ENCODE data around the gene PPIL6. TPM values are rescaled to one million over a fixed set of nuclear protein-coding genes. Genes with fewer than 3 reads are reported as not detected.

The PPIL6 gene
- polyA plus RNA-seq, 3 donors = 0.09 to 0.28 (median 0.14) TPM

DNA sequence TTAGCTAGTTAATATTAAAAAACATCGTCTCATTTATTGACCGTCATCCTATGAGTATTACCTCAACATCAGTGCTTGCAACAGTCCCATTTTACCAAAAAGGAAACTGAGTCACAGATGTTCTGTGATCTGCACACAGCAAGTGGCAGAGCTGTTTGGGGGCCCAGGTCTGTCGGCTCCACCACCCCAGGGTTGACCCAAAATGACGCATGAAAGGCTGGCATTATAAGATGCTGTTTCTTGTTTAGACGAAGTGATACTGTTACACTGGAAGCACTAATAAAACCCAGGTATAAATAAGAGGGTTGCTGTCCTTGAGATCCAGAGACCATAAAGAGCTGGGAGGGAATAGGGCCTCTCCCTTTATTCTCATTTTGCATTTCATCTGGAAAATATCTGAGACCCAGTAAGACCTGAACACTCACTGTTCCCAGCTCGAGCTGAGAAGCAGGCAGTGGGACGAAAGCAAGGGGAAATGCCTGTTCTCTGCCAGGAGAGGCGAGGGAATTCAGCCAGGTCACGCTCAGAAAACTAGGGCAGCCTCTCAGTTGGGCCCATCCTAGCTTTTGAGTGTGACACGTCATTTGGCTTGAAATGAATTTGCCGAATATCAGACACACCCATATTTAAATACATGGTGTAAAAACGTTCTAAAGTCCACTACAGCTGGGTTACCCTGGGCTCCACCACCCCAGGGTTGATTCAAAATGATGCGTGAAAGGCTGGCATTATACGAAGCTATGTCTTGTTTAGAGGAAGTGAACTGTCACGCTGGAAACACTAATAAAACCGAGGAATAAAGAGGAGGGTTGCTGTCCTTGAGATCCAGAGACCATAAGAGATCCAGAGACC, 16.5 kb upstream of the PPIL6 start:
- H3K27ac ChIP-seq (ENCODE audit: low read depth in 1 of 2, low read length in 2 of 2) = no peak overlapping the region
- TF ChIP-seq, protein P1, sequence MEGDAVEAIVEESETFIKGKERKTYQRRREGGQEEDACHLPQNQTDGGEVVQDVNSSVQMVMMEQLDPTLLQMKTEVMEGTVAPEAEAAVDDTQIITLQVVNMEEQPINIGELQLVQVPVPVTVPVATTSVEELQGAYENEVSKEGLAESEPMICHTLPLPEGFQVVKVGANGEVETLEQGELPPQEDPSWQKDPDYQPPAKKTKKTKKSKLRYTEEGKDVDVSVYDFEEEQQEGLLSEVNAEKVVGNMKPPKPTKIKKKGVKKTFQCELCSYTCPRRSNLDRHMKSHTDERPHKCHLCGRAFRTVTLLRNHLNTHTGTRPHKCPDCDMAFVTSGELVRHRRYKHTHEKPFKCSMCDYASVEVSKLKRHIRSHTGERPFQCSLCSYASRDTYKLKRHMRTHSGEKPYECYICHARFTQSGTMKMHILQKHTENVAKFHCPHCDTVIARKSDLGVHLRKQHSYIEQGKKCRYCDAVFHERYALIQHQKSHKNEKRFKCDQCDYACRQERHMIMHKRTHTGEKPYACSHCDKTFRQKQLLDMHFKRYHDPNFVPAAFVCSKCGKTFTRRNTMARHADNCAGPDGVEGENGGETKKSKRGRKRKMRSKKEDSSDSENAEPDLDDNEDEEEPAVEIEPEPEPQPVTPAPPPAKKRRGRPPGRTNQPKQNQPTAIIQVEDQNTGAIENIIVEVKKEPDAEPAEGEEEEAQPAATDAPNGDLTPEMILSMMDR (IDR thresholded peaks at IDR 0.05) = no peak
- H3K4me3 ChIP-seq (replicated peaks in 1 of 3; ENCODE audit: low read depth in 2 of 3, low read length in 3 of 3) = peak overlapping the region in 1 of 3 experiments; percentile 78
- peaks cover 0 to 2% of the 10 kb centered on the region in 2 donors for H3K9me3 ChIP-seq (replicated peaks in 1 of 2; ENCODE audit: control insufficient read depth in 1 of 2, insufficient read depth in 1 of 2, low read length in 2 of 2)
- Mint-ChIP-seq H3K27ac (peak overlapping the region in 6 of 7 donors; percentile 13 to 96 (median 62)), H3K9me3 (peaks cover 0 to 5% (median 0%) of the 10 kb centered on the region in 7 donors), H3K4me1 (peaks cover 50% of the 10 kb centered on the region), H3K36me3 (peaks cover 24 to 32% of the 10 kb centered on the region in 2 donors), H3K27me3 (ENCODE audit: low read depth in 3 of 3) (no peaks in the 10 kb centered on the region), H3K4me3 (peak overlapping the region; percentile 73 to 96)
- H3K4me1 ChIP-seq (ENCODE audit: control insufficient read depth in 1 of 2, insufficient read depth in 2 of 2, low read length in 2 of 2) = peaks cover 49 to 57% of the 10 kb centered on the region in 2 donors
- H3K27me3 ChIP-seq (ENCODE audit: control insufficient read depth in 2 of 2, insufficient read depth in 2 of 2, low read length in 2 of 2) = no peaks in the 10 kb centered on the region
- peaks cover 21% of the 10 kb centered on the region for H4K20me1 ChIP-seq (ENCODE audit: insufficient read depth, low read length)
- WGBS (ENCODE audit: insufficient coverage) = 88% methylated on average over 8 of the region's 16 CpGs
- no peak for DNase-seq
- no peak overlapping the region for H3K9ac ChIP-seq (ENCODE audit: insufficient read depth, low read length, poor library complexity, severe bottlenecking)
- H3K79me2 ChIP-seq (ENCODE audit: insufficient read depth, low read length) = peaks cover 40% of the 10 kb centered on the region
- intact Hi-C loops (cut with micrococcal nuclease) = loop anchor here in 1 of 2 donors (5.0 to 10.0 kb wide), 2 partner anchors 75 to 362 kb away; partner anchors contain the start of genes CD164, CEP57L1 and SESN1
- peak overlapping the region; percentile 64 for H2AFZ ChIP-seq (ENCODE audit: insufficient read depth, low read depth, low read length, poor library complexity, severe bottlenecking)
- H3K4me2 ChIP-seq (replicated peaks; ENCODE audit: extremely low read depth, low read length, poor library complexity, severe bottlenecking) = peak overlapping the region; percentile 81
- H3K36me3 ChIP-seq (replicated peaks in 1 of 2; ENCODE audit: control insufficient read depth in 1 of 2, insufficient read depth in 2 of 2, low read length in 2 of 2) = peaks cover 14 to 26% of the 10 kb centered on the region in 2 donors

DNA sequence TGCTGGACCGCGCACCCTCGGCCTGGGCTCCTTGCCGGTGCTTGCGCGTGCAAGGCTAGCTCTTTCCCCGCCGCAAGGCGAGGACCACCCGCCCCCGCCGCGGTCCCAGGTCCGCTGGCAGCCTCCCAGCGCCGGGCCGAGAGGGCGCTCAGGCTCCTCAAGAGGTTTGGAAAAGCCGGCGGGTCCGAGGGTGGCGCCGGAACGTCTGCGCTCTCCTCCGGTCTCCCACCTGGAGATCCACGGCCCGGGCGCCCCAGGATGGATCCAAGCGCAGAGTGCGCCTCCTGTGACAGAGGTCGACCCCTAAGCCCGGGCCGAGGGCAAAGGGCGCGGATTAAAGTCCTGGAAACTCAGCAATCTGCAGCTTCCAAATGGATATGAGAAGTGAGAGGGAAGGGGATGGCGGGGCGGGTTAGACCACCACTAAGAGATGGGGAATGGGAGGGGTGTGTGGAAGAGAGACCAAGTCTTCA, 15.7 kb upstream of the PPIL6 start:
- TF ChIP-seq, protein P1 (IDR thresholded peaks at IDR 0.05) = no peak
- H3K4me1 ChIP-seq (ENCODE audit: control insufficient read depth in 1 of 2, insufficient read depth in 2 of 2, low read length in 2 of 2) = peaks cover 49 to 57% of the 10 kb centered on the region in 2 donors
- H3K27ac Mint-ChIP-seq = peak overlapping the region in 2 of 7 donors; percentile 13 to 96
- peak overlapping the region in 1 of 2 donors; percentile 51 for H3K27ac ChIP-seq (ENCODE audit: low read depth in 1 of 2, low read length in 2 of 2)
- peaks cover 18 to 27% of the 10 kb centered on the region in 2 donors for H3K36me3 ChIP-seq (replicated peaks in 1 of 2; ENCODE audit: control insufficient read depth in 1 of 2, insufficient read depth in 2 of 2, low read length in 2 of 2)
- peak overlapping the region; percentile 64 for H2AFZ ChIP-seq (ENCODE audit: insufficient read depth, low read depth, low read length, poor library complexity, severe bottlenecking)
- WGBS (ENCODE audit: insufficient coverage) = 13% methylated on average over 38 of the region's 38 CpGs
- intact Hi-C loops (cut with micrococcal nuclease) = loop anchor here in 1 of 2 donors (5.0 to 10.0 kb wide), 2 partner anchors 74 to 361 kb away; partner anchors contain the start of genes CD164, CEP57L1 and SESN1
- H3K4me2 ChIP-seq (replicated peaks; ENCODE audit: extremely low read depth, low read length, poor library complexity, severe bottlenecking) = peak overlapping the region; percentile 81
- H3K9ac ChIP-seq (ENCODE audit: insufficient read depth, low read length, poor library complexity, severe bottlenecking) = peak overlapping the region; percentile 69
- DNase-seq = no peak
- no peaks in the 10 kb centered on the region for H3K9me3 ChIP-seq (replicated peaks in 1 of 2; ENCODE audit: control insufficient read depth in 1 of 2, insufficient read depth in 1 of 2, low read length in 2 of 2)
- H3K27me3 Mint-ChIP-seq (ENCODE audit: low read depth in 3 of 3) = no peaks in the 10 kb centered on the region
- H3K27me3 ChIP-seq (ENCODE audit: control insufficient read depth in 2 of 2, insufficient read depth in 2 of 2, low read length in 2 of 2) = no peaks in the 10 kb centered on the region
- peaks cover 46% of the 10 kb centered on the region for H3K79me2 ChIP-seq (ENCODE audit: insufficient read depth, low read length)
- peaks cover 0 to 3% (median 0%) of the 10 kb centered on the region in 7 donors for H3K9me3 Mint-ChIP-seq
- peaks cover 24 to 32% of the 10 kb centered on the region in 2 donors for H3K36me3 Mint-ChIP-seq
- peak overlapping the region; percentile 51 to 97 (median 78) for H3K4me3 ChIP-seq (replicated peaks in 1 of 3; ENCODE audit: low read depth in 2 of 3, low read length in 3 of 3)
- H3K4me1 Mint-ChIP-seq = peaks cover 51% of the 10 kb centered on the region
- peaks cover 25% of the 10 kb centered on the region for H4K20me1 ChIP-seq (ENCODE audit: insufficient read depth, low read length)
- peak overlapping the region; percentile 73 to 96 for H3K4me3 Mint-ChIP-seq
